HCT116 (cell line): ENCODE data around the gene TFAP2D. TPM values are rescaled to one million over a fixed set of nuclear protein-coding genes. Genes with fewer than 3 reads are reported as not detected.

Source experiments
- ATAC-seq: fragments of 200-7000 bp; cut with Tn5 transposase; 2 replicates; pipeline ENCODE4 v1.9.1; 2020; ENCODE audit warnings: mild to moderate bottlenecking, moderate library complexity
- BruUV-seq: library from RNA; stranded (reverse); fragments of 400-500 nt; replicated peaks from 2 replicates; lab custom pipeline; 2021; lab: Mats Ljungman, UMichigan
- CTCF ChIA-PET: fragments of 300-600 bp; sonication (Branson Sonifier 250); formaldehyde crosslinking; loops from one replicate; lab custom pipeline; 2021; ENCODE audit warnings: antibody characterized with exemption; lab: Charles Lee
- POLR2A ChIA-PET: fragments of 300-600, 350-600 bp; sonication (Branson Sonifier 250); formaldehyde crosslinking; loops from one replicate; lab custom pipeline; 2021; ENCODE audit warnings: antibody characterized with exemption; lab: Charles Lee
- RAD21 ChIA-PET, 2 experiments: fragments of 300-600 bp; sonication (Branson Sonifier 250); formaldehyde crosslinking; loops; one replicate each; lab custom pipeline; 2023; ENCODE audit warnings: low total read pairs in 2 of 2; ENCODE audit not compliant: uncharacterized antibody in 2 of 2, unreplicated experiment in 2 of 2, low non-redundant PET in 1 of 2; lab: Charles Lee
- DNase-seq: peaks from one replicate; pipeline ENCODE4 v3.0.0-alpha.2; 2010; ENCODE audit warnings: low read depth, low spot score
- H2AFZ ChIP-seq: fragments of 200-600 bp; shearing (Covaris generic), sonication (generic); 2 replicates; pipeline ENCODE4 v1.6.1; 2017; ENCODE audit warnings: low read depth, mixed run types, mixed read lengths, antibody characterized with exemption, low read length; ENCODE audit not compliant: poor library complexity, severe bottlenecking
- H3K27ac ChIP-seq: 2 replicates; pipeline ENCODE4 v1.5.1; 2012; ENCODE audit warnings: low read depth, low read length
- H3K27me3 ChIP-seq: fragments of 200-600 bp; sonication (generic); 2 replicates; pipeline ENCODE4 v1.6.1; 2016; ENCODE audit warnings: mixed run types, low read length, mixed read lengths; ENCODE audit not compliant: insufficient read depth
- H3K36me3 ChIP-seq, 2 experiments: fragments of 200-500 bp in 1 of 2; fragments of 200-600 bp in 1 of 2; sonication (Bioruptor generic) in 1 of 2; sonication (generic) in 1 of 2; 2 replicates each; pipeline versions ENCODE4 v1.5.1 to v1.6.1; 2014 to 2016; ENCODE audit warnings: low read length in 2 of 2, inconsistent platforms in 1 of 2, mixed read lengths in 1 of 2, mixed run types in 1 of 2; ENCODE audit not compliant: insufficient read depth in 2 of 2, control insufficient read depth in 1 of 2
- H3K4me1 ChIP-seq, 2 experiments: fragments of 200-600 bp in 1 of 2; sonication (generic) in 1 of 2; 2 replicates each; pipeline versions ENCODE4 v1.5.1 to v1.6.1; 2012 to 2017; ENCODE audit warnings: low read length in 2 of 2, inconsistent platforms in 1 of 2, mild to moderate bottlenecking in 1 of 2, mixed read lengths in 1 of 2, mixed run types in 1 of 2, moderate library complexity in 1 of 2; ENCODE audit not compliant: insufficient read depth in 2 of 2, control insufficient read depth in 1 of 2
- H3K4me2 ChIP-seq: fragments of 200-600 bp; sonication (generic); 2 replicates; pipeline ENCODE4 v1.6.1; 2017; ENCODE audit warnings: mixed run types, low read length, mixed read lengths
- H3K4me3 ChIP-seq, 2 experiments: fragments of 200-600 bp in 1 of 2; sonication (generic) in 1 of 2; replicated peaks in 1 of 2; 2 replicates each; pipeline ENCODE4 v1.5.1; 2011 to 2016; ENCODE audit warnings: low read length in 2 of 2, control low read depth in 1 of 2, low read depth in 1 of 2, mild to moderate bottlenecking in 1 of 2, mixed read lengths in 1 of 2, mixed run types in 1 of 2
- H3K79me2 ChIP-seq: fragments of 200-600 bp; sonication (generic); 2 replicates; pipeline ENCODE4 v1.6.1; 2017; ENCODE audit warnings: mild to moderate bottlenecking, mixed run types, low read length, moderate library complexity, mixed read lengths; ENCODE audit not compliant: insufficient read depth
- H3K9ac ChIP-seq: fragments of 200-600 bp; sonication (generic); 2 replicates; pipeline ENCODE4 v1.6.1; 2016; ENCODE audit warnings: low read length, mixed read lengths
- H3K9me2 ChIP-seq: fragments of 200-600 bp; sonication (generic), shearing (Covaris generic); 2 replicates; pipeline ENCODE4 v1.6.1; 2017; ENCODE audit warnings: mixed run types, mild to moderate bottlenecking, moderate library complexity; ENCODE audit not compliant: insufficient read depth
- H3K9me3 ChIP-seq, 2 experiments: fragments of 200-500 bp in 1 of 2; fragments of 200-600 bp in 1 of 2; sonication (Bioruptor generic) in 1 of 2; sonication (generic) in 1 of 2; 2 replicates each; pipeline ENCODE4 v1.6.1; 2014 to 2017; ENCODE audit warnings: low read length in 2 of 2, mixed read lengths in 2 of 2, inconsistent platforms in 1 of 2, low read depth in 1 of 2, mild to moderate bottlenecking in 1 of 2, mixed run types in 1 of 2, moderate library complexity in 1 of 2; ENCODE audit not compliant: control insufficient read depth in 1 of 2, insufficient read depth in 1 of 2
- H4K20me1 ChIP-seq: fragments of 200-600 bp; sonication (generic), shearing (Covaris generic); 2 replicates; pipeline ENCODE4 v1.6.1; 2017; ENCODE audit warnings: mixed run types, mild to moderate bottlenecking, moderate library complexity; ENCODE audit not compliant: insufficient read depth
- CBX3 ChIP-seq: IDR thresholded peaks from 2 replicates; pipeline ENCODE4 v1.6.1; 2012; ENCODE audit warnings: low read depth
- CEBPB ChIP-seq: IDR thresholded peaks from 2 replicates; pipeline ENCODE4 v1.6.1; 2012; ENCODE audit warnings: low read depth
- EGR1 ChIP-seq: IDR thresholded peaks from 2 replicates; pipeline ENCODE4 v1.6.1; 2012; ENCODE audit warnings: low read depth
- EZH2 ChIP-seq: fragments of 200-600 bp; sonication (generic); IDR thresholded peaks from 2 replicates; pipeline ENCODE4 v1.6.1; 2017; ENCODE audit warnings: antibody characterized with exemption, mixed run types
- EZH2phosphoT487 ChIP-seq: fragments of 200-600 bp; IDR thresholded peaks from 2 replicates; pipeline ENCODE4 v1.6.1; 2018; ENCODE audit warnings: antibody characterized with exemption, borderline replicate concordance
- FOSL1 ChIP-seq: IDR thresholded peaks from 2 replicates; pipeline ENCODE4 v1.6.1; 2012; ENCODE audit warnings: low read depth
- JUND ChIP-seq: IDR thresholded peaks from 2 replicates; pipeline ENCODE4 v1.6.1; 2012
- POLR2AphosphoS5 ChIP-seq: IDR thresholded peaks from 2 replicates; pipeline ENCODE4 v1.6.1; 2011; ENCODE audit warnings: mild to moderate bottlenecking, low read depth, low read length, moderate library complexity
- RAD21 ChIP-seq: IDR thresholded peaks from 2 replicates; pipeline ENCODE4 v1.6.1; 2012; ENCODE audit warnings: low read depth, mild to moderate bottlenecking
- SIN3A ChIP-seq: IDR thresholded peaks from 2 replicates; pipeline ENCODE4 v1.6.1; 2012; ENCODE audit warnings: low read depth
- SP1 ChIP-seq: IDR thresholded peaks from 2 replicates; pipeline ENCODE4 v1.6.1; 2012; ENCODE audit warnings: low read depth
- SRF ChIP-seq: IDR thresholded peaks from 2 replicates; pipeline ENCODE4 v1.6.1; 2012; ENCODE audit warnings: low read depth
- YY1 ChIP-seq: IDR thresholded peaks from 2 replicates; pipeline ENCODE4 v1.6.1; 2011; ENCODE audit warnings: low read length, low read depth, moderate library complexity, mild to moderate bottlenecking; ENCODE audit not compliant: insufficient replicate concordance; ENCODE audit errors: extremely low read depth
- ZFX ChIP-seq: fragments of 450-650 bp; IDR thresholded peaks from 2 replicates; pipeline ENCODE4 v1.6.1; 2017
- ZNF274 ChIP-seq: fragments of 200-500 bp; sonication (Bioruptor generic); IDR thresholded peaks from 2 replicates; pipeline ENCODE4 v1.6.1; 2014; ENCODE audit warnings: mild to moderate bottlenecking, low read depth, low read length, inconsistent platforms
- intact Hi-C: fragments of 100-400 bp; cut with micrococcal nuclease; formaldehyde crosslinking; loops from 2 replicates; pipeline ENCODE4 v1.10.0; 2022
- total RNA-seq: library from RNA; stranded (reverse); gene quantifications from one replicate; pipeline ENCODE4 v1.2.1, GENCODE V29; 2021; ENCODE audit not compliant: unreplicated experiment
- TF ChIP-seq, protein P1 (sequence below), 3 experiments: fragments of 200-600 bp in 1 of 3; sonication (generic) in 1 of 3; IDR thresholded peaks in 2 of 3; conservative IDR thresholded peaks in 1 of 3; 2 replicates each; pipeline ENCODE4 v1.5.1; 2012 to 2017; ENCODE audit warnings: low read depth in 2 of 3, low read length in 2 of 3, antibody characterized with exemption in 1 of 3, borderline replicate concordance in 1 of 3, control low read depth in 1 of 3, mild to moderate bottlenecking in 1 of 3, mixed read lengths in 1 of 3, mixed run types in 1 of 3, moderate library complexity in 1 of 3; ENCODE audit not compliant: insufficient read depth in 1 of 3
- TF ChIP-seq, protein P2 (sequence below): IDR thresholded peaks from 2 replicates; pipeline ENCODE4 v1.6.1; 2012

TFAP2D gene
- total RNA-seq, 1 experiment from 2014 or later = not detected

DNA sequence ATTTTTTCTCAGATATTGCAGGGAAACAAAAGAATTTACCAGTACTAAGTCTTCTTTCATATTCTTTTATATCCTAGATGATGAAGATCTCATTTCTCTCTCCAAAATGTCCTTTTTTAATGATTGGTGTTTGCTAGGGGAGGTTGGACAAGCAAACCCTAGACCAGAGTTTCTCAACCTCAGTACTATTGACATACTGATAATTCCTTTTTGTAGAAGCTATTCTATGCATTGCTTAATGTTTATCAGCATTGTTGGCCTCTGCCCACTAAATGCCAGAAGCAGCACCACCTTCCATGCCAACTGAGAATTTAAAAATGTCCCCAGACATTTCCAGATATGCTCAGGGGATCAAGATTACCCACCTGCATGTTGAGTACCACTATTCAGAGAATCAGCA lies 91.0 kb downstream of the TFAP2D start (continued):
- TF ChIP-seq RAD21 (no peak), CBX3 (no peak)
- TF ChIP-seq, protein P1, sequence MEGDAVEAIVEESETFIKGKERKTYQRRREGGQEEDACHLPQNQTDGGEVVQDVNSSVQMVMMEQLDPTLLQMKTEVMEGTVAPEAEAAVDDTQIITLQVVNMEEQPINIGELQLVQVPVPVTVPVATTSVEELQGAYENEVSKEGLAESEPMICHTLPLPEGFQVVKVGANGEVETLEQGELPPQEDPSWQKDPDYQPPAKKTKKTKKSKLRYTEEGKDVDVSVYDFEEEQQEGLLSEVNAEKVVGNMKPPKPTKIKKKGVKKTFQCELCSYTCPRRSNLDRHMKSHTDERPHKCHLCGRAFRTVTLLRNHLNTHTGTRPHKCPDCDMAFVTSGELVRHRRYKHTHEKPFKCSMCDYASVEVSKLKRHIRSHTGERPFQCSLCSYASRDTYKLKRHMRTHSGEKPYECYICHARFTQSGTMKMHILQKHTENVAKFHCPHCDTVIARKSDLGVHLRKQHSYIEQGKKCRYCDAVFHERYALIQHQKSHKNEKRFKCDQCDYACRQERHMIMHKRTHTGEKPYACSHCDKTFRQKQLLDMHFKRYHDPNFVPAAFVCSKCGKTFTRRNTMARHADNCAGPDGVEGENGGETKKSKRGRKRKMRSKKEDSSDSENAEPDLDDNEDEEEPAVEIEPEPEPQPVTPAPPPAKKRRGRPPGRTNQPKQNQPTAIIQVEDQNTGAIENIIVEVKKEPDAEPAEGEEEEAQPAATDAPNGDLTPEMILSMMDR (IDR thresholded peaks at IDR 0.05 in 2 of 3, conservative IDR thresholded peaks at IDR 0.05 in 1 of 3; ENCODE audit: borderline replicate concordance in 1 of 3, insufficient read depth in 1 of 3, low read depth in 2 of 3, low read length in 2 of 3) = no peak

DNA sequence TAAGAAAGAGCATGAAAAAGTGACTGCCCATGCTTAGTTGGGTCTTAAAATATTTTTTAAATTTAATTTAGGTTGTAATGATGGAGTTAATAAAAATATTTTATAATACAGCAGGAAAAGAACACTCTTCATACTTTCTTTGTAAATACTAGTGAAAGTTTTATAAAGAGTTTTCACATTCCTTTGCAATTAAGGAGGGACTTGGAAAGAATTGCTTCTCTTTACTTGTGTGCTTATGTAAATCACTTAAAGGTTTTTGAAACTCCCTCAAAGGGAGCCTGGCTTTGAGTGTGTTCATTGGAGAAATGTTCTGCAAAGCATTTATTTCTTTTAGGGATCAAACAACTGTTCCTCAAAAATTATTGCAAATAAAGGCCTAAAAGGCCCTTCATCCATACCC lies 93.7 kb downstream of the TFAP2D start:
- H3K4me2 ChIP-seq = no peak overlapping the region
- TF ChIP-seq EGR1 (no peak), SRF (no peak), RAD21 (no peak), SP1 (no peak), ZFX (no peak), EZH2 (no peak), CEBPB (no peak), POLR2AphosphoS5 (no peak), YY1 (no peak), SIN3A (no peak), JUND (no peak), ZNF274 (no peak), FOSL1 (no peak), EZH2phosphoT487 (no peak)
- TF ChIP-seq, protein P1 (IDR thresholded peaks at IDR 0.05 in 2 of 3, conservative IDR thresholded peaks at IDR 0.05 in 1 of 3; ENCODE audit: borderline replicate concordance in 1 of 3, insufficient read depth in 1 of 3, low read depth in 2 of 3, low read length in 2 of 3) = no peak
- TF ChIP-seq, protein P2, sequence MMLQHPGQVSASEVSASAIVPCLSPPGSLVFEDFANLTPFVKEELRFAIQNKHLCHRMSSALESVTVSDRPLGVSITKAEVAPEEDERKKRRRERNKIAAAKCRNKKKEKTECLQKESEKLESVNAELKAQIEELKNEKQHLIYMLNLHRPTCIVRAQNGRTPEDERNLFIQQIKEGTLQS = no peak
- H3K27me3 ChIP-seq = no peaks in the 10 kb centered on the region
- no TSS peak for BruUV-seq
- intact Hi-C loops = no loop called here
- H3K4me3 ChIP-seq = no peak overlapping the region
- H3K9me3 ChIP-seq = peaks cover 0 to 7% of the 10 kb centered on the region in 2 experiments; a peak in 2 of 4 replicates
- no peak overlapping the region for H2AFZ ChIP-seq
- H3K9ac ChIP-seq = no peak overlapping the region
- ATAC-seq = no peak
- H3K79me2 ChIP-seq = no peaks in the 10 kb centered on the region
- ChIA-PET RAD21 (no interaction called here), POLR2A (no interaction called here), CTCF (no interaction called here)
- H3K4me1 ChIP-seq = no peaks in the 10 kb centered on the region
- H3K36me3 ChIP-seq = no peaks in the 10 kb centered on the region
- no peaks in the 10 kb centered on the region for H4K20me1 ChIP-seq
- H3K27ac ChIP-seq = no peak overlapping the region
- no peak for DNase-seq
- no peaks in the 10 kb centered on the region for H3K9me2 ChIP-seq
